Measurements from ENCODE around the gene GRK3. TPM values are rescaled to one million over a fixed set of nuclear protein-coding genes. Genes with fewer than 3 reads are reported as not detected.
"Not testable (repeated sequence)": the region's sequence is repeated elsewhere in the genome, so short reads cannot be mapped to it uniquely, and the experiment has no call there.

Gene GRK3
- total RNA-seq, 3 donors from 2014 or later (not counting 1 experiment from before 2014, with no cell fraction given): 2.2 to 7.2 (median 3.8) TPM

- peaks cover 19 to 47% of the 10 kb centered on the region in 2 donors for H3K27me3 Mint-ChIP-seq (ENCODE audit: low read depth in 2 of 2)
- DNase-seq (no peak), ATAC-seq (no peak)
- H3K27ac Mint-ChIP-seq: no peak overlapping the region
- WGBS (ENCODE audit: insufficient coverage): 90% methylated on average over 10 of the region's 10 CpGs
- peaks cover 6 to 14% of the 10 kb centered on the region in 2 donors for H3K4me1 Mint-ChIP-seq
- no peaks in the 10 kb centered on the region for H3K27me3 ChIP-seq (ENCODE audit: control insufficient read depth, insufficient read depth, low read length)
- H3K27ac ChIP-seq (ENCODE audit: low read length): no peak overlapping the region
- no peaks in the 10 kb centered on the region for H3K36me3 ChIP-seq (ENCODE audit: control insufficient read depth, insufficient read depth, low read length)
- no peaks in the 10 kb centered on the region for H3K9me3 Mint-ChIP-seq
- H3K36me3 Mint-ChIP-seq: no peaks in the 10 kb centered on the region
- TF ChIP-seq CTCF (IDR thresholded peaks at IDR 0.05): no peak
- H3K4me3 ChIP-seq (ENCODE audit: low read length): no peak overlapping the region
- peaks cover 7% of the 10 kb centered on the region for H3K4me1 ChIP-seq (ENCODE audit: control insufficient read depth, insufficient read depth, low read length)
- no peaks in the 10 kb centered on the region for H3K9me3 ChIP-seq (ENCODE audit: control insufficient read depth, insufficient read depth, low read length)
- no peak overlapping the region for H3K4me3 Mint-ChIP-seq
- intact Hi-C loops (cut with micrococcal nuclease): no loop called here
These were observed 5.5 kb downstream of the GRK3 start for GRCh38 chr22:25569983-25570382.

GRCh38 chr22:25570486-25570885 is 6.0 kb downstream of the GRK3 start:
- H3K36me3 ChIP-seq (ENCODE audit: control insufficient read depth, insufficient read depth, low read length): no peaks in the 10 kb centered on the region
- H3K36me3 Mint-ChIP-seq: no peaks in the 10 kb centered on the region
- 83% methylated on average over 1 of the region's 2 CpGs for WGBS (ENCODE audit: insufficient coverage)
- H3K4me1 Mint-ChIP-seq: peaks cover 3 to 10% of the 10 kb centered on the region in 2 donors
- H3K27me3 Mint-ChIP-seq (ENCODE audit: low read depth in 2 of 2): peaks cover 16 to 44% of the 10 kb centered on the region in 2 donors
- ATAC-seq: no peak
- no peak for TF ChIP-seq CTCF (IDR thresholded peaks at IDR 0.05)
- H3K27ac ChIP-seq (ENCODE audit: low read length): no peak overlapping the region
- intact Hi-C loops (cut with micrococcal nuclease): no loop called here
- H3K4me3 Mint-ChIP-seq: no peak overlapping the region
- H3K27me3 ChIP-seq (ENCODE audit: control insufficient read depth, insufficient read depth, low read length): no peaks in the 10 kb centered on the region
- H3K4me1 ChIP-seq (ENCODE audit: control insufficient read depth, insufficient read depth, low read length): peaks cover 3% of the 10 kb centered on the region
- no peak overlapping the region for H3K27ac Mint-ChIP-seq
- H3K9me3 Mint-ChIP-seq: no peaks in the 10 kb centered on the region
- H3K4me3 ChIP-seq (ENCODE audit: low read length): no peak overlapping the region
- no peaks in the 10 kb centered on the region for H3K9me3 ChIP-seq (ENCODE audit: control insufficient read depth, insufficient read depth, low read length)
- DNase-seq: no peak

GRCh38 chr22:25571969-25572707 is 7.7 kb downstream of the GRK3 start:
- 80% methylated on average over 8 of the region's 8 CpGs for WGBS (ENCODE audit: insufficient coverage)
- ATAC-seq; H3K27ac Mint-ChIP-seq; H3K36me3 Mint-ChIP-seq; H3K4me1 ChIP-seq (ENCODE audit: control insufficient read depth, insufficient read depth, low read length); H3K4me3 ChIP-seq (ENCODE audit: low read length); H3K4me1 Mint-ChIP-seq; H3K9me3 Mint-ChIP-seq; H3K27me3 ChIP-seq (ENCODE audit: control insufficient read depth, insufficient read depth, low read length); H3K9me3 ChIP-seq (ENCODE audit: control insufficient read depth, insufficient read depth, low read length); H3K36me3 ChIP-seq (ENCODE audit: control insufficient read depth, insufficient read depth, low read length); intact Hi-C loops (cut with micrococcal nuclease); DNase-seq; H3K27ac ChIP-seq (ENCODE audit: low read length); H3K4me3 Mint-ChIP-seq: not testable (repeated sequence)
- H3K27me3 Mint-ChIP-seq (ENCODE audit: low read depth in 2 of 2): peaks cover 7 to 27% of the 10 kb centered on the region in 2 donors

DNA sequence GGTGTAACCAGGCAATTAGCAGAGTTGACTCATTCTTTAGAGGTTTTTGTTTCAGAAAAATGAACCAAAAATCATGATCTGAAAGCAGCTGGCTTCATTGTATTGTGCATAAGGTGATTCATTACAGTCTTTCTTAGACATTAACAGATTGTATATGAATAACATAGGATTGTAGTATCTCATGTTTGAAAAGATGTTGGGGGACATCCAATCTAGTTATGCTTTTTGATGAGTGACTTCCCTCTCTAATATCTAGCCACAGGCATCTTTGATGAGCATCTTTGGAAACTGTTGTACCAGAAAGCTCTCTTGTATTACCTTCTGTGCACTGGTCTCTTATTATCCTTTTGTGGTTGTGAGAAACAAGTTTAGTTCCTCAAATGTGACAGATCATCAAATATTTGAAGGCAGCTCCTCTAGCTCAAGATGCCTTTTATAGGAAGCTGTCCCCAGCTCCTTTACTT is 8.3 kb downstream of the GRK3 start:
- H3K4me1 ChIP-seq (ENCODE audit: control insufficient read depth, insufficient read depth, low read length): no peaks in the 10 kb centered on the region
- no peak overlapping the region for H3K4me3 ChIP-seq (ENCODE audit: low read length)
- no peak for ATAC-seq
- Mint-ChIP-seq H3K9me3 (no peaks in the 10 kb centered on the region), H3K27ac (no peak overlapping the region), H3K27me3 (ENCODE audit: low read depth in 2 of 2) (peaks cover 7 to 21% of the 10 kb centered on the region in 2 donors), H3K36me3 (no peaks in the 10 kb centered on the region), H3K4me3 (no peak overlapping the region), H3K4me1 (no peaks in the 10 kb centered on the region)
- no peak for TF ChIP-seq CTCF (IDR thresholded peaks at IDR 0.05)
- DNase-seq: no peak
- H3K36me3 ChIP-seq (ENCODE audit: control insufficient read depth, insufficient read depth, low read length): no peaks in the 10 kb centered on the region
- no peak overlapping the region for H3K27ac ChIP-seq (ENCODE audit: low read length)
- no peaks in the 10 kb centered on the region for H3K27me3 ChIP-seq (ENCODE audit: control insufficient read depth, insufficient read depth, low read length)
- intact Hi-C loops (cut with micrococcal nuclease): no loop called here
- H3K9me3 ChIP-seq (ENCODE audit: control insufficient read depth, insufficient read depth, low read length): no peaks in the 10 kb centered on the region
